GM19238 (cell line): Measurements from ENCODE around the gene DNASE1.
"Not testable (repeated sequence)": the region's sequence is repeated elsewhere in the genome, so short reads cannot be mapped to it uniquely, and the experiment has no call there.

ENCODE experiments used
- DNase-seq: peaks from one replicate; pipeline ENCODE4 v3.0.0; 2011; ENCODE audit warnings: low spot score; ENCODE audit not compliant: insufficient read length

Gene DNASE1, protein sequence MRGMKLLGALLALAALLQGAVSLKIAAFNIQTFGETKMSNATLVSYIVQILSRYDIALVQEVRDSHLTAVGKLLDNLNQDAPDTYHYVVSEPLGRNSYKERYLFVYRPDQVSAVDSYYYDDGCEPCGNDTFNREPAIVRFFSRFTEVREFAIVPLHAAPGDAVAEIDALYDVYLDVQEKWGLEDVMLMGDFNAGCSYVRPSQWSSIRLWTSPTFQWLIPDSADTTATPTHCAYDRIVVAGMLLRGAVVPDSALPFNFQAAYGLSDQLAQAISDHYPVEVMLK

DNA sequence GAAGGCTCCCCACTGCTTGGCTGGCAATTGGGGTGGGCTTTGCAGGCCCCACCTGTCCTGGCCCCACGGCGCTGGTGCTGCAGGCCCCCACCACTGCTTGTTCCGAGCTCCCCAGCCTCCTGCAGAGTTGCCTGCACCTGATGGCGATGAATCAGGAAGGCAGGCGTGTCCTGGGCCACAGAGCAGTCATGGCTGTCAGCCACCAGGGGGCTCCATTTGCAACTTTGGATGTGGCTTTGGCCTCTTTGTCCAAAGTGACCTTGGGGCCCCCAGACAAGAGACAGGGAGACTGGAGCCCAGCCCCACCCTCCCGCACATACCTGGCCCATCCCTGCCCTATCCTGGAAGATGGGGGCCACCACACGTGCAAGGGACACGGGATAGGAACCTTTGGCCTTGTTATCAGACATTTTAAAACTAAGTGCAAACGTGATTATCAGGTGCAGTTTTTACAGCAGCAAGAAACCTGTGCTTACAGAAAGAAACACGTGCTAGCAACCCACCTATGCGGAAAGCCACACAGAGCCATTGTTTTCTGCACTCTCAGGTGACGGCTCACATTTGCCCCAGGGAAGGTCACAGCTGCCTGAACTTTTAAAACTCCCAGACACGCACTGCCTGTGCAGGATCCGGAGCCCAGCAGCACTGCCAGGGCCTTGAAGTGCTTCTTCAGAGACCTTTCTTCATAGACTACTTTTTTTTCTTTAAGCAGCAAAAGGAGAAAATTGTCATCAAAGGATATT, at the start of gene DNASE1:
DNASE1 (plus strand) TSS at position 443 of the 743 bp plus-strand sequence. CDS start 683 bp downstream, outside the sequence.
- peak; percentile 63 for DNase-seq

DNA sequence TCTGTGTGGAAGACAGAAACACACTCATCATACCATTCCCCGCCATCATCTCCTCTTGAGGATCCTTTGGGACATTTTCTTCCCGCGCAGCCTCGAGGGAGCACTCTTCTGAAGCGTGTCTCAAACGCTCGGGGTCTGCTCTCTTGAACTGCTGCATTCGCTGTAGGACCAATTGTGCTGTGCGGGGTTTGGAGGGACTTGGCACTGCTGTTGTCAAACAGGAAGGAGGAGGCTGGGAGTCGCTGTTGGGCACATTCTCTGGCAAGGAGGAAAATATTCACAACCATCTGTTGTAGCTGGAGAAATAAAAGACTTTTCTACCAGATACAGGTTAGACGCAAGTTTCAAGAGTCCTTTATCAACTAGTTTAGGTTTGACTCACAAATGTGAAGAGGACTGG, 48.0 kb upstream of the DNASE1 start:
- DNase-seq: no peak

DNA sequence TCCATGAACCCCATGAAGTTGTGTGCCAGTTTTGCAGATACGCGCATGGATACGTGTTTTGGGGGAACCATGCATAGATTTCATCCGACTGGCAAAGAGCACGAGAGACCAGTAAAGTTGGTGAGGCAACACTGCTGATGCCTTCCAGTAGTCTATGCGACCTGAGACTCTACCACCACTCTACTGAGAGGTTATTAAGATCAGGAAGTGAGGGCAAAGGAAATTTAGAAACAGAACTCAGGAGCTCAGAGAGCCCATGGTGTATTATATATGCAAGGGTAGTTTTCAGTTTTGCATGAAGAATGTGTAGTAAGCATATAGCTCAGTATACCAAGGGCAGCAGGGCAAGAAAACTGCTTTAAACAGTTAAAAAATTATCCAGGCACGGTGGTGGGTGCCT, 47.3 kb upstream of the DNASE1 start:
- DNase-seq: no peak

DNA sequence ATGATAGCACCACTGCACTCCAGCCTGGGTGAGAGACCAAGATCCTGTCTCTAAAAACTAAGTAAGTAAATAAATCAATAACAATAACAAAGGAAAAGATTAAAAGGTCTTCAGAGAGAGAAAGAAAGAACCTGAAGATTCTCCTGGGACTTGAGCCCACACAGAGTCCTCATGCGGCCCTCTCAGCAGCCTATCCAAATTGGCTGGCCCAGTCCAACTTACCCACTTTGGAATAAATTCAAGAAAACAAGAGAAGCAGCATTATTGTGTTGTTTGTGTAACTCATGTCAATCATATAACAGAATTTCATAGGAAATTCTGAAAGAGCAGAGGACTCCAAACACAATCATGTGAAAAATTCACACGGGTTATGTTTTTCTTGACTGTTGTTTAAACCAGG, 46.9 kb upstream of the DNASE1 start:
- no peak for DNase-seq

DNA sequence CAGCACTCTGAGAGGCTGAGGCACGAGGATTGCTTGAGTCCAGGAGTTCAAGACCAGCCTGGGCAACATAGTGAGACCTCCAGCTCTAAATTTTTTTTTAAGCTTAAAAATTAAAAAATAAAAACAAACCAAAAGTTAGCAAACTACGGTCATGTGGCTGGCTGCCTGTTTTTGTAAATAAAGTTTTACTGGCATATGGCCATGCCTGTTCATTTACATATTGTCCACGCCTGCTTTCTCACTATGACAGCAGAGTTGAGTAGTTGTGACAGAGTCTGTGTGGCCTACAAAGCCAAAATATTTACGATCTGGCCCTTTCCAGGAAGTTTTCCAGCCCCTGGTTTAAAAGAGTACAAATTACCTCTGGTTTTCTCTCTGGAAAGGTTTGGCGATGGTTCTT, 46.4 kb upstream of the DNASE1 start:
- DNase-seq: no peak

DNA sequence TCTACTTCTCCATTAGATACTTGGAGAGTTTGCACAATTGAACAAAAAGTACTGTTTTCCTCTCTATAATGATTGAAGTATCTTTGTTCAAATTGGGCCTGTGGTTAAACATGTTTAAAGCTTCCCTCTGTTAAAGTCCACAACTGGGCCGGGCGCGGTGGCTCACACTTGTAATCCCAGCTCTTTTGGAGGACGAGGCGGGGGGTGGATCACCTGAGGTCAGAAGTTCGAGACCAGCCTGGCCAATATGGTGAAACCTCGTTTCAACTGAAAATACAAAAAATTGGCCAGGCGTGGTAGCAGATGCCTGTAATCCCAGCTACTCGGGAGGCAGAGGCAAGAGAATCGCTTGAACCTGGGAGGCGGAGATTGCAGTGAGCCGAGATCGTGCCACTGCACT, 45.5 kb upstream of the DNASE1 start:
- not testable (repeated sequence) for DNase-seq

DNA sequence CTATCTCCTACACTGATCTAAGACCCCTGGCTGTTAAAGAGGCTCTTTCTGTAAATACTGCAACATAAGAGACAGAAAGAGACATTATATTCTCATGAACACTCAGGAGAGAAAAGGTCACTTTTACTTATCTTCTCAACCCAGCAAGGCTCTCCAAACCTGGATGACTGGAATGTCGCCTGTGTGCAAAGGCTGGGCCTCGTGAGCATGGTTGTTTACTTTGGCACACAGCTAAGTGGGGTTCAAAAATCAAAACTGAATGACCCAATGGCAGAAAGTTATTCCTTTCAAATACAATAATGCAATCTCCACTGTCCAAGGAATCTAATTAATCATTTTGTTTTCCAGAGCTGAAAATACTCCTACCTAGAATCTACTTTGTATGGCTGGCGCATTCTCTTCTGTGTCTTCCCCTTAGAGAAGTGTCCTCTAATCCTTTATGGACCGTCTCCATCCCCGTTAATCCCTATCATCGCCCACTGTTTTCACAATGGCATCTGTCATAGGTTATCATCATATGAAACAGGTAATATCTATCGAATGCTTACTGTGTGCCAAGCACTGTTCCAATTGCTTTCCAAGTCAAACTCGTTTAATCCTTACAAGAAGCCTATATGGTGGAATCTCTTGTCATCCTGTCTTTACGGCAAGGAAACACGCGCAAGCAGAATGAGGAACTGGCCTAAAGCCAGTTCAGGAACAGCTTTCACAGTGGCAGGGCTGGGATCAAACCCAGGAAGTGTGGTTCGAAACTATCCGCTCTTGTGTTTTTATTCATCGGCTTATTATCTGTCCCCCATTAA, 44.4 kb upstream of the DNASE1 start:
- DNase-seq: no peak

DNA sequence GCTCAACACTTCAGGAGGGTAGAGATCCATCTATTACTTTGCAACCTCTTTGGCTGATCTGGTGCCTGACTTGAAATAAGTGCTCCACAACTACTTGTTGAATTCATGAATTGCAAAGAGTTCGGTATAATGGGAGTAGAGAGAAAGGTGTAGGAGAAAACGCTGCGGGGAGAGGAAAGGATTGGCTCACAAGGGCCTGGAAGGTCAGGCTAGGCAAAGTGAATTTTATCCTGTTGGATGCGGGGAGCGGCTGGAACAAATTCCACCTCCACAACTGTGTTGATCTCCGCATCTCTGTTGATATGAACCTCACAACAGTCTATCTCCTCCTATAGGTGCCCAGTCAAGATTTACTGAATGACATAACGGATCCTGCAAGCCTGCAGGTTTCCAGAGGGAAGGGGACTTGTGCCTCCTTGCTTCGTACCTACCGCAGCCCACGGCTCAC, 43.8 kb upstream of the DNASE1 start:
- no peak for DNase-seq

DNA sequence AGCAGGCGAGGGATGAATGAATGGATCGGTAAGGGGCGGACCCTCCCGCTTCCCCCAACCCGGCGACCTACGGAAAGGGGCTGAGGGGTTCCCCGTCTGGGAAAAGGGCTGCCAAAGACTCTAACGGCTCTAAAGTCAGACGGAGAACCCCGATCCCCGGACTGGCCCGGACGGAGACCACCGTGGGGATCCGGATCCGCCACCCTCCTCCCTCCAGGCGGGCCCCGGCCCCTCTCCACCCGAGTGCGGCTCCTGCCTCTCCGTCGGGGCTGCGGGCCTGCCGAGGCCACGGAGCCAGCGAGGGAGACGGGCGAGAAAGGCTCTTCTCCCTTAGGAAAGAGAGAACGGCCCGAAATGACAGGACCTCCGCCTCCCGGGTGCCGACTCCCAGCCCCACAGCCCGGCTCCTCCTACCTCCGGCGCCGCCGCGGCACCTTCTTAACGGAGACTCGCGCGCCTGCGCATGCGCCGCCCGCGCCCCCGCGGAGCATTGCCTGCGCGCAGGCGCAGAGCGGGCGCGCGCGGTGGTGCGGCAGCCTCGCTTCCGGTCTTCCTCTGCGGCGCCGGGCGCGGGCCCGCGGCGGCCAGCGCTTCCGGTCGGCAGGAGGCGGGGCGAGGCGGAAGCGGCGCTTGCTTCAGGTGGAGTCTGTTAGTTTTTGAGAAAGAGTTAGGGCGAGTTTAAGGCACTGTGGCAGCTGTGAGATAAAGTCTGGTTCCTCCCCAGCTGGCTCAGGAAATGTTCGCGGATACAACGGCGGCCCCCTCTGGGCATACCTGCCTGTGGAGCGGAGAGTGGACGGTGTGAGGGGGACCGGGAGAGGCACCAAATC, 43.1 kb upstream of the DNASE1 start, which contains the start of gene SLX4:
SLX4 (minus strand) TSS at position 461 of the 830 bp plus-strand sequence. CDS start 2,642 bp downstream, outside the sequence.
- peak; percentile 99 for DNase-seq

DNA sequence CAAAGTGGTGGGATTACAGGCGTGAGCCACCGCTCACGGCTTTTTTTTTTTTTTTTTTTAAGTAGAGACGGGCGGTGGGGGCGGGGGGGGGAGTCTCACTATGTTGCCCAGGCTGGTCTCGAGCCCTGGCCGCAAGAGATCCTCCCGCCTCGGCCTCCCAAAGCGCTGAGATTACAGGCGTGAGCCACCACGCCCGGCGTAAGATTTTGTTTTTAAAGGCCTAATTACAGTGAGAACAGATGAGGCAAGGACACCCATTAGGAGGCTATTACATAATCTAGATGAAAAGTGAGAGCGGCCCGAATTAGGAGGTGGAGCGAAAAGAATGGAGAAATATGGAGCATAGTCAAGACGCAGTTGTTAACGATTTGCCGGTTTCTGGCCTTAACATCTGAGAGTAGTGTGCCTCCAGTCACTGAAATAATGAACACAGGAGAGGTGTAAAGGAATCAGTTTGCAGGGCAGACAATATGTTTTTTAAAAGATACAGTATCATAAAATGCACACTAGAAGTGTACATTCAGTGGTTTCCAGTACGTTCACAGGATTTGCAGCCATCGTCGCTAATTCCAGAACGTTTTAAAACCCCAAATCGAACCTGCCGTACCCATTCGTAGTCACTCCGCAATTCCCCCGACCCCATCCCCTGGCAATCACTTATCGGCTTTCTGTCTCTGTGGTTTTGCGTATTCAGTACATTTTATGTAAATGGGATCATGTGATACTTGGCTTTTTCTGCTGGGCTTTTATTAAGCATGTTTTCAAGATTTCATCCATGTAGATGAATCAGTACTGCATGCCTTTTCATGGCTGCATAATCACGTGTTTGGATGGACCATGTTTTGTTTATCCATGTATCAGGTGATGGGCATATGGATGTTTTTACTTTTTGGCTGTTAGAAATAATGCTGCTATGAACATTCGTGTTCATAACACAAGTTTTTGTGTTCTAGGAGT, 41.7 kb upstream of the DNASE1 start:
- DNase-seq: no peak

DNA sequence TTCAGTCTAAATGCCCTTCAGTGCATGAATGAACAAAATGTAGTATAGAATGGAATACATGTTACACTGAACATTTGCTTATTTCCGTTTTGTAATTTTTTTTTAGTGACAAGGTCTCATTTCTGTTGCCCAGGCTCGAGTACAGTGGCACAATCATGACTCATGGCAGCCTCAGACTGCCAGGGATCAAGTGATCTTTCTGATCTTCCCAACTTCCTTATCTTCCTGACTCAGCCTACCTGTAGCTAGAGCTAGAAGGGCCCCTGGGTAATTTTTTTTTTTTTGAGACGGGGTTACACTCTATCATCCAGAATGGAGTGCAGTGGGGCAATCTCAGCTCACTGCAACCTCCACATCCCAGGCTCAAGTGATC, 35.7 kb upstream of the DNASE1 start:
- no peak for DNase-seq

DNA sequence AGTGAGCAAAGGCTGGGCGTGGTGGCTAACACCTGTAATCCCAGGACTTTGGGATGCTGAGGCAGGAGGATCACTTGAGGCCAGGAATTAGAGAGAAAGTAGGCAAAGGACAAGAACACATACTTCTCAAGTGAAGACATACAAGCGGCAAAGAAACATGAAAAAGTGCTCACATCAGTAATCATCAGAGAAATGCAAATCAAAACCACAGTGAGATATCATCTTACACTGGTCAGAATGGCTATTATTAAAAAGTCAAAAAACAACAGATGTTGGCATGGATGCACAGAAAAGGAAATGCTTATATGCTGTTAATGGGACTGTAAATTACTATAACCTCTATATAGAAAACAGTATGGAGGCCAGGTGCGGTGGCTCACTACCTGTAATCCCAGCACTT, 30.8 kb upstream of the DNASE1 start:
- DNase-seq: no peak

DNA sequence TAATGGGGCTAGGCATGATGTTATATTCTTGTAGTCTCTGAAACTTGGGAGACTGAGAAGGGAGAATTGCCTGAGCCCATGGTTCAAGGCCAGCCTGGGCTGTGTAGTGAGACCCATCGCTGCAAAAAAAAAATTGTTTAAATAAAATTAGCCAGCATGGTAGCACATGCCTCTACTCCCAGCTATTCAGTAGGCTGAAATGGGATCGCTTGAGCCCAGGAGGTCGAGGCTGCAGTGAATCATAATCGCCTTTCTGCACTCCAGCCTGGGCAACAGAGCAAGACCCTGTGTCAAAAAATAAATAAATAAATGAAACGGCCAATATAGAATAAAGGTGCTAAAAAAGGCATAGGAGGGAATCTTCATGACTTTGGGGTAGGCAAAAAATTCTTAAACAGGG, 29.2 kb upstream of the DNASE1 start:
- DNase-seq: no peak

DNA sequence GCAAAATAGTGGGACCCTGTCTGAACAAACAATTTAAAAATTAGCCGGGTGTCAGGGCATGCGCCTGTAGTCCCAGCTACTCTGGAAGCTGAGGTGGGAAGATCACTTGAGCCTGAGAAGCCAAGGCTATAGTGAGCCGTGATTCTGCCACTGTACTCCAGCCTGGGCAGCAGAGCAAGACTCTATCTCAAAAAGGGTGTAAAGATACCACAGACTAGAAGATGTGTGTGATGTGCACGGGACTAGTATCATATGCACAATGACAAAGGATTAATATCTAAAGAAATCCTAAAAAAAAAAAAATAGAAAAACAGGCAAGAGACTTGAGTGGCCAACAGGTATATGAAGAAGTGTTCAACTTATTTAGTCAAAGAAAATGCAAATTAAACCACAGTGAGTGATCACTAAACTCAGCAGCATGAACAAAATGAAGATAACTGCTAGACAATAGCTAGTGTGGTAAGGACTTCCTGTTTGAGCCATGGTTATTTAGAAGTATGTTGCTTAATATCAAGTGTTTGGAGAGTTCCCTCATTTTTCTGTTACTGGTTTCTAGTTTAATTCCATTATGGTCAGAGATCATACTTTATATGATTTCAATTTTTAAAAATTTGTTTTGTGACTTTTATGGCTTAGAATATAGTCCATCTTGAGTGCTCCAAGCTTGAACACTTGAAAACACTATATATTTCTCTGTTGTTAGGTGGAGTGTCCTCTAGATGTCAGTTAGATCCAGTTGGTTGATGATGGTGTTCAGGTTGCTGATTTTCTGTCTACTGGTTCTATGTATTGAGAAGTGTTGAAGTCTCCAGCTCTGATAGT, 28.4 kb upstream of the DNASE1 start:
- DNase-seq: no peak

DNA sequence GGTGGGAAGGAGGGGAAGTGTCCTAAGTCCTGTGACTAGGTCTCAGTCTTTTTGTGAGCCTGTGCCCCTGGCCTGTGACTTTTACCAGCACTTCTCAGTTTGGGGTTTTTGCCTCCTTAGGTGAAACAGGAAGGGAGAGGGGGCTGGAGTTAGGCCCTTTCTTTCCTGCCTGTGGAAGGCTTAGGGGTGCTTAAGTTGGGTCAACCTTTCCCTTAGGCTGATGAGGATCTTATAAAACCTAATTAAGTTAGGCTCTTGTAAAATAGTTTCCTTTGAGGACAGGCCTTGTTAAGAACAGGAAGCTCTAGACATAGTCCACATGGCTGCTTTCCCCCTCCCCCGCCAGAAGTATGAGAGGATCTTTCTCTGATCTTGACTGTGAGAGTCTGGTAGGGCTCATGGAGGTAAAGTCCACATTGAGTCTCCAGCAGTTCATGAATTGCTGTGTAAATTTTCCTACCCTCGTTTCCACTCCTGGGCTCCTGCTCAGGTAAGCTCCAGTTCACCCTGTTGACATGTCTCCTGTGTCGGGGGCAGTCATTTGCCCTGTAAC, 17.0 kb upstream of the DNASE1 start:
- peak; percentile 48 for DNase-seq

DNA sequence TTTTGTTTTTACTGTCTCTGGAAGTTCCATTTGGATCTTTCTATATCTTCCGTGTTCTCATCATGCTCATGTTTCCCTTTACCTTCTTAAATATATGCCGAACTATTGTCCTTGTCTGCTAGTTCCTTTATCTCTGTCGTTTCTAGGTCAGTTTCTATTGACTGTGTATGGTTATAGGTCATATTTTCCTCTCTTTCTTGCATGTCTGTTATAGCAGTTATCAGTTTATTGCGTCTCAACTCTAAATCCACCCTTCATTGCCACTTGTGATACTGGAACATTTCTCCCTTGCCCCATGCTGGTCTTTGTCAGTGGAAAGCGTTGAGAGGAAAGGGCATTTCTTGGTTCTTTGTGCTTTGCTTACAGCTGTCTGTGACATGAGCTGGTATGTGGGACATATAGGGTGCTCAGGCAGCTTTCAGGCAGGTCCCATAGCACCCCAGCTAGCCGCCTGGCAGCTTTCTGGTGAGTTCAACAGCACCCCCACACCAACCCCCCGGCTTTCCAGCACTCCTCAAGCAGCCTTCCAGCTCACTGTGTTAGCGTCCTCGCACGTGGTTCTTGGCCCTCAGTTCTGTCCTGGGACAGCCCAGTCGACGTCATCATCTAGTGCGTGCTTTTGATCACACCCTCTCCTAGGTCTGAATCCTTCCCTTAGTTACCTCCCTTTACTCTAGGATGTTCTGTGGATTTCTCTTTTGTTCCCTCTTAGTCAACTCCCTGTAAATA, 15.4 kb upstream of the DNASE1 start:
- DNase-seq: no peak

DNA sequence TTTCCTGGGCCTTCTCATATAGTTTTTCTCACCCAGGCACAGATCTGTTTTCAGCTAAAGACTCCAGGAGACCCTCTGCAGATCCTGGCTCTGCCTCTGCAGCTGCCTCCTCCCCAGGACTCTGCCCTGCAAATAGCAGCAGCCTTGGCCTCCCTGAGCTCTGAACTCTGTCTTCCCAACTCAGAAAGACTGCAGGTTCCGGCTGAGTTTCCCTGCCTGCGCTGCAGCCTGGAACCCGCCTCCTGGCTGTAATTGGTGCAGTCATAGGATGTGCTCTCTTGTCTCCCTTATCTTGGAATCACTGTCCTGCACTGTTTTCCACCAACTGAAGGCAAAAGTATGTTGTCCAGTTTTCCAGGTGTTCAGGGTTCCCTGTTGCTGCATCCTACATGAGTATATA, 14.3 kb upstream of the DNASE1 start:
- DNase-seq: no peak
